ENCODE results near the gene SSTR1.
A peak's percentile ranks its signal among the peaks of the same experiment; 100 is the strongest.

SSTR1 gene

GRCh38 chr14:38203929-38204718, 3.6 kb upstream of the SSTR1 start:
- DNase-seq (ENCODE audit: low spot score) = no peak

GRCh38 chr14:38204719-38205115, 3.0 kb upstream of the SSTR1 start:
- DNase-seq (ENCODE audit: low spot score) = no peak

DNA sequence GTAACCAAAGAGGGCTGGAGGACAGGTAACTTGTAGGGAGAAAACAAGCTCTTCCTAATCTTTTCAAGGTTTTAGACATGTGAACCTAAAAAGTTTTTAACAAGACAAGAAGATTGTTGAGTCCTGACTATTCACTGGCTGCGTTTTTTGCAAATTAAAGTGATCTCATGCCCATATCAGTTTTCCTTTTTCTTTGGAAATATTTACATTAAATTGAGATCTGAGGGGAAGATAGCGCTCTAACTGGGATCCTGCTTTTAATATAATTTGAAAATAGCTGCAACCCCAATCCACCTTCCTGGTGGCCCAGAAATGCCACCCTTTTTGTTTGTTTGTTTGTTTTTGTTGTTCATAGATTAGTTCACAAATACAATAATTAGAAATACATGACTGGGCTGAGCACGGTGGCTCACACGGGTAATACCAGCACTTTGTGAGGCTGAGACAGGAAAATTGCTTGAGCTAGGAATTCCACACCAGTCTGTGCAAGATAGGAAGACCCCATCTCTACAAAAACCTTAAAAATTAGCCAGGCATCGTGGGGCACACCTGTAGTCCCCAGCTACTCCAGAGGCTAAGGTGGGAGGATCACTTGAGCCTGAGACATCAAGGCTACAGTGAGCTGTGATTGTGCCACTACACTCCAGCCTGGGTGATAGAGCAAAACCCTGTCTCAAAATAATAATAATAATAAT, 2.4 kb upstream of the SSTR1 start:
- DNase-seq (ENCODE audit: low spot score) = no peak

GRCh38 chr14:38205949-38206665, 1.6 kb upstream of the SSTR1 start:
- DNase-seq (ENCODE audit: low spot score) = no peak

- DNase-seq (ENCODE audit: low spot score) = no peak
These were observed 871 bp upstream of the SSTR1 start for GRCh38 chr14:38206689-38207376.

- no peak for DNase-seq (ENCODE audit: low spot score)
These were observed 348 bp upstream of the SSTR1 start for GRCh38 chr14:38207377-38207735.

DNA sequence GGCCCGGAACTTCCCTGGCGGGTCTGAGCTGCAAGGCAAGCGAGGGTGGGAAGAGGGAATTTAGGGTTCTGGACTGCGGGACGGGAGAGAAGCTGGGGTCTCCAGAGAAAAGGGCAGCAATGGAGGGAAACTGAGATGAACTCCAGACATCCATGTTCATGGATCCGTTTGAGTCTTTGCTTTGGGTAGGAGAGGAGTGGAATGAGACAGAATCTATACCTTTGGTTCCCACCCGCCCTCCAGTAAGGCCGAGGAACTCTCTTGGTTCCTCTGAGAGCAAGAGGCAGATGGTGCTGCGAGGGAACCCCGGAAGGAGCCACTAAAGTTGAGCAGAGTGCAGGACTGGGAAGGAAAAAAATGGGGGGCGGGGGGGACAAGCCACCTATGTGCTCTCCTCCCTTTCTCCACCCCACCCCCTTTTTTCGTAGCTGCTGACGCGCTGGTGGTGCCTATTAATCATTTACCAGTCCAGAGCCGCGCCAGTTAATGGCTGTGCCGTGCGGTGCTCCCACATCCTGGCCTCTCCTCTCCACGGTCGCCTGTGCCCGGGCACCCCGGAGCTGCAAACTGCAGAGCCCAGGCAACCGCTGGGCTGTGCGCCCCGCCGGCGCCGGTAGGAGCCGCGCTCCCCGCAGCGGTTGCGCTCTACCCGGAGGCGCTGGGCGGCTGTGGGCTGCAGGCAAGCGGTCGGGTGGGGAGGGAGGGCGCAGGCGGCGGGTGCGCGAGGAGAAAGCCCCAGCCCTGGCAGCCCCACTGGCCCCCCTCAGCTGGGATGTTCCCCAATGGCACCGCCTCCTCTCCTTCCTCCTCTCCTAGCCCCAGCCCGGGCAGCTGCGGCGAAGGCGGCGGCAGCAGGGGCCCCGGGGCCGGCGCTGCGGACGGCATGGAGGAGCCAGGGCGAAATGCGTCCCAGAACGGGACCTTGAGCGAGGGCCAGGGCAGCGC, 1.2 kb downstream of the SSTR1 start:
- DNase-seq (ENCODE audit: low spot score) = peak; percentile 17

- peak; percentile 5 for DNase-seq (ENCODE audit: low spot score)
These were observed 2.2 kb downstream of the SSTR1 start for GRCh38 chr14:38209572-38210557.

GRCh38 chr14:38210587-38211216, 3.0 kb downstream of the SSTR1 start:
- DNase-seq (ENCODE audit: low spot score) = no peak

DNA sequence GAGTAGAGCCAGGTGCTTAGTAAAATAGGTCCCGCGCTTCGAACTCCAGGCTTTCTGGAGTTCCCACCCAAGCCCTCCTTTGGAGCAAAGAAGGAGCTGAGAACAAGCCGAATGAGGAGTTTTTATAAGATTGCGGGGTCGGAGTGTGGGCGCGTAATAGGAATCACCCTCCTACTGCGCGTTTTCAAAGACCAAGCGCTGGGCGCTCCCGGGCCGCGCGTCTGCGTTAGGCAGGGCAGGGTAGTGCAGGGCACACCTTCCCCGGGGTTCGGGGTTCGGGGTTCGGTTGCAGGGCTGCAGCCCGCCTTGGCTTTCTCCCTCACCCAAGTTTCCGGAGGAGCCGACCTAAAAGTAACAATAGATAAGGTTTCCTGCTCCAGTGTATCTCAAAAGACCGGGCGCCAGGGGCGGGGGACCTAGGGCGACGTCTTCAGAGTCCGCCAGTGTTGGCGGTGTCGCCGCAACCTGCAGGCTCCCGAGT, 3.6 kb downstream of the SSTR1 start:
- DNase-seq (ENCODE audit: low spot score) = no peak

DNA sequence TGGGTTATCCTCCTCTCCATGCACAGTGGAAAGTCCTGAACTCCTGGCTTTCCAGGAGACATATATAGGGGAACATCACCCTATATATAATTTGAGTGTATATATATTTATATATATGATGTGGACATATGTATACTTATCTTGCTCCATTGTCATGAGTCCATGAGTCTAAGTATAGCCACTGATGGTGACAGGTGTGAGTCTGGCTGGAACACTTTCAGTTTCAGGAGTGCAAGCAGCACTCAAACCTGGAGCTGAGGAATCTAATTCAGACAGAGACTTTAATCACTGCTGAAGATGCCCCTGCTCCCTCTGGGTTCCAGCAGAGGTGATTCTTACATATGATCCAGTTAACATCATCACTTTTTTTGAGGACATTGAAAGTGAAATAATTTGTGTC, 4.4 kb downstream of the SSTR1 start:
- no peak for DNase-seq (ENCODE audit: low spot score)

- DNase-seq (ENCODE audit: low spot score) = no peak
These were observed 5.3 kb downstream of the SSTR1 start for GRCh38 chr14:38213001-38213400.

- no peak for DNase-seq (ENCODE audit: low spot score)
These were observed 9.8 kb downstream of the SSTR1 start for GRCh38 chr14:38217553-38217952.

GRCh38 chr14:38221077-38221476, 13.4 kb downstream of the SSTR1 start:
- DNase-seq (ENCODE audit: low spot score) = no peak

- DNase-seq (ENCODE audit: low spot score) = no peak
These were observed 16.6 kb downstream of the SSTR1 start for GRCh38 chr14:38224338-38224737.

DNA sequence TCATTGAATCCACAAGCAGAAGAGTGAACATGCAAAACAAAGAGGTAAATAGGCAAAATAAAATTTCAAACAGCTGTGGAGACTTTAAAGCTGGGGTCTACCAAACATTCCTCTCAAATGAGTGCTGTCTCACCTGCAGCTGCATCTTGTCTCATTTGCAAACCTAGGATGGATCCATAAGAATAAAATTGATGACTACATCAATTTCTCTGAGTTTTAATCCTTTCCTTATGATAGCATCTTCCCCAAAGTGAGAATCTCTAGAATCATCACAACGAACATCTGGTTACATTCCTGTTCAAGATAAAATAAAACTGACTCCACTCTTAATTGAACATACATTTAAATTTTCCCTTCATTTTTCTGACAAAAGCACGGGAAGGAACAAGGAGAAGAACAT, 18.2 kb downstream of the SSTR1 start:
- DNase-seq (ENCODE audit: low spot score) = no peak

GRCh38 chr14:38226366-38226765, 18.7 kb downstream of the SSTR1 start:
- DNase-seq (ENCODE audit: low spot score) = no peak

DNA sequence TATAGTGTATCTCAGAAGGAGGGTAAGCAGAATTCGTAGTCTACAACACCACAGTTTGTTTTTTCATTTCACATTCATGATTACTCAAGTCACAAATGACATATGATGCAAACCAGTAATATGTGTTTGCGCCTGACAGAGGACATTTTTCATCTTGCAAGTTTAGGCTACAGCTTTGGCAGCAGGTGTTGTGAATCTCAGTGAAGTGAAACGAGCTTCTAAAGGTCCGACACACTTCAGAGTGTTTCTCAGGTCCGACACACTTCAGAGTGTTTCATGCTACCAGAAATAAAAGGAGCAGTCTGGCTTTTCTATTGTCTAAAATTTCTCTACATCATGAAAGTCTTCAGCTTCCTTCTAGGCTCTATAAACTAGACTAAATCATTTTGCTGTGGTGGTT, 25.5 kb downstream of the SSTR1 start:
- no peak for DNase-seq (ENCODE audit: low spot score)

DNA sequence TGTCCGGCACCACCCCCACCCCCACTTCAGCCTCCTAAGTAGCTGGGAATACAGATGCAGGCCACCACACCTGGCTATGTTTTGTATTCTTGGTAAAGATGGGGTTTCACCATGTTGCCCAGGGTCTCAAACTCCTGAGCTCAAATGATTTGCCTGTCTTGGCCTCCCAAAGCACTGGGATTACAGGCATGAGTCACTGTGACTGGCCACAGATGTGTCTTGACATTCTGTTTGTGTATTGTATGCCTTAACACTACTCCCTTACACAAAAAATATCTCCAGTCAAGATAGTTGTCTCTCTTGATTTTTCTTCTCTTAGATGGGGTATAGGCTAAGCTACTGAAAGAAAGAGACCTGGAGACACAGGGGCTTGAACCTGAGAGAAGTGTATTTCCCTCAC, 30.6 kb downstream of the SSTR1 start:
- DNase-seq (ENCODE audit: low spot score) = no peak

Data from Ammon's horn (tissue), 1 donor.